ENCODE data around the gene TSC22D2.

DNA sequence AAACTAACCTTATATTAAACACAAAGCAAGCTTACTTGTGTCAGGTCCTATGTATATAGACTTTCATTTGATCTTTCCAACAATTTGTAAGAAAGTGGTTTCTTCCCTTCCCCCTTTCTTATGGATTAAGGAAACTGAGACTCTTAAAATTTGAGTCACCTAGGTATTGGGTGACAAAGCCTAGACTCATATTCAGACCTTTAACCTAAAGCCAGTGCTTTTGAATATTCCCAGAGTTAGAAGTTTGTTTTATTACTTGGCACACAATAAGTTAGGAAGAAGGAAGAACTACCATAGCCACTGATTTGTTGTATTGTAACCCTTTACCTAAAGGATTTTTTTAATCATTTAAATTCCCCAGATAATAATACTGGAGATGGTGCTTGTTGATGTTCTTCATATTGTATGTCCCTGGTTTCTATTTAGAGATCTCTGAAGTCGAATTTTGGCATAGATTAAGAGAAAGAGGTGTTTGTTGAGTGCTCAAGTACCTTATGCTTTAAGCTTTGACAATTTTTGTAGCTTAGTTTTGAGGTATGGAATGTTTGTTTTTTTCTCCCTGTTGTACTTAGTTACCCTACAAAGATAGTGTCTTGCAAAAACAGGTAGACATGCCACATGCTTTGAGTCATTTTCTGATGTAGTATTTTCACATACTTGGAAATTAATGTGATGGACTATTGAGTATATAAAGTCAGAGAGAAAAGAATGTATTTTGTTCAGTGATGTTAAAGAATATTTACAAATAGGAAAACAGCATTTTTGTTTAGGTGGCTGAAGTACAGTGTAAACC is 11.2 kb downstream of the TSC22D2 start:
- TF ChIP-seq, protein P1, sequence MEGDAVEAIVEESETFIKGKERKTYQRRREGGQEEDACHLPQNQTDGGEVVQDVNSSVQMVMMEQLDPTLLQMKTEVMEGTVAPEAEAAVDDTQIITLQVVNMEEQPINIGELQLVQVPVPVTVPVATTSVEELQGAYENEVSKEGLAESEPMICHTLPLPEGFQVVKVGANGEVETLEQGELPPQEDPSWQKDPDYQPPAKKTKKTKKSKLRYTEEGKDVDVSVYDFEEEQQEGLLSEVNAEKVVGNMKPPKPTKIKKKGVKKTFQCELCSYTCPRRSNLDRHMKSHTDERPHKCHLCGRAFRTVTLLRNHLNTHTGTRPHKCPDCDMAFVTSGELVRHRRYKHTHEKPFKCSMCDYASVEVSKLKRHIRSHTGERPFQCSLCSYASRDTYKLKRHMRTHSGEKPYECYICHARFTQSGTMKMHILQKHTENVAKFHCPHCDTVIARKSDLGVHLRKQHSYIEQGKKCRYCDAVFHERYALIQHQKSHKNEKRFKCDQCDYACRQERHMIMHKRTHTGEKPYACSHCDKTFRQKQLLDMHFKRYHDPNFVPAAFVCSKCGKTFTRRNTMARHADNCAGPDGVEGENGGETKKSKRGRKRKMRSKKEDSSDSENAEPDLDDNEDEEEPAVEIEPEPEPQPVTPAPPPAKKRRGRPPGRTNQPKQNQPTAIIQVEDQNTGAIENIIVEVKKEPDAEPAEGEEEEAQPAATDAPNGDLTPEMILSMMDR (IDR thresholded peaks at IDR 0.05; ENCODE audit: insufficient read depth, low read depth, low read length) = no peak
- TF ChIP-seq EZH2 (IDR thresholded peaks at IDR 0.05; ENCODE audit: insufficient read depth, low read length) = no peak
